DMS114 treated with DMSO at 0.1 percent for 48 hours (cell line): Measurements from ENCODE around the gene TMEM245.
"Not testable (repeated sequence)": the region's sequence is repeated elsewhere in the genome, so short reads cannot be mapped to it uniquely, and the experiment has no call there.

Source experiments
- DNase-seq: peaks from one replicate; lab custom pipeline; 2025; ENCODE audit not compliant: unreplicated experiment; lab: John Stamatoyannopoulos, UW

TMEM245 gene

DNA sequence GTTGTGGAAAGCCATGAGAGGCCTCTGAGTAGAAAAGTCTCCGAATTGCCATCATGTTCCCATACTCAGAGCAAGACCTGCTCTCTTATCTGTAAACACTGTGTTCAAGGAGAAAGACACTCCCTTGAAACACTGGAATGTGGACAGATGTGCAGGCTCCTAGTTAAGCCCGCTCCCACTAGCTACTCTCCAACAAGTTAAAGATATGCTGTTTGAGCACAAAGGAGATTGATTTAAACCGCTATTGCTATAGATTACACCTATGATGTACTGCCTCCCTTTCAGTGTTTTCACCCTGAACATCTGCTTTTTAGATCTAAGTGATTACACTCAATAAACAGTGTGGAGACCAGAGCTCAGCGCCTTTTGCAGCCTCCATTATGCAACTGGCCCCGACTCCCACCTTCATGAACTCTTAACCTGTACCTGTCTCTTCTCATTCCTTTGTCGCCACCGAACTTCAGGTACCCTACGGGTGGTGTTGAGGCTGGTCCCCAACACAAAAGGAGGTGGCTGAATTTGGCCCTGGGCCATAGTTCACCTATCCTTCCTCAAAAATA lies 47.5 kb downstream of the TMEM245 start:
- DNase-seq, result no peak

DNA sequence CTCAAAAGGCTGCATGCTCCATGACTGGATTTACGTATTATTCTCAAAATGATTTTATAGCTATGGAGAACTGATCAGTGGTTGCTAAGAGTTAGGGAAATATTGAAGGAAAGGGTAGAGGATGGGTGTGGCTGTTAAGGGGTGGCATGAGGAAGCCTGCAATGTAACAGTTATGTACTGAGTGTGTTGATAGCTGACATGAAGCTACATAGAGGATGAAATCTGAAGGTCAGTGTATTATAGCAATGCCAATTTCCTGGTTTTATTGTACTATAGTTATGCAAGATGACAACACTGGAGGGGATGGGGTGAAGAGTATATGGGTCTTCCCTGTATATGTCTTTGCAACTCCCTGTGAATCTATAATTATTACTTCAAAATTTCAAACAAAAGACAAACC lies 51.0 kb downstream of the TMEM245 start:
- no peak for DNase-seq

DNA sequence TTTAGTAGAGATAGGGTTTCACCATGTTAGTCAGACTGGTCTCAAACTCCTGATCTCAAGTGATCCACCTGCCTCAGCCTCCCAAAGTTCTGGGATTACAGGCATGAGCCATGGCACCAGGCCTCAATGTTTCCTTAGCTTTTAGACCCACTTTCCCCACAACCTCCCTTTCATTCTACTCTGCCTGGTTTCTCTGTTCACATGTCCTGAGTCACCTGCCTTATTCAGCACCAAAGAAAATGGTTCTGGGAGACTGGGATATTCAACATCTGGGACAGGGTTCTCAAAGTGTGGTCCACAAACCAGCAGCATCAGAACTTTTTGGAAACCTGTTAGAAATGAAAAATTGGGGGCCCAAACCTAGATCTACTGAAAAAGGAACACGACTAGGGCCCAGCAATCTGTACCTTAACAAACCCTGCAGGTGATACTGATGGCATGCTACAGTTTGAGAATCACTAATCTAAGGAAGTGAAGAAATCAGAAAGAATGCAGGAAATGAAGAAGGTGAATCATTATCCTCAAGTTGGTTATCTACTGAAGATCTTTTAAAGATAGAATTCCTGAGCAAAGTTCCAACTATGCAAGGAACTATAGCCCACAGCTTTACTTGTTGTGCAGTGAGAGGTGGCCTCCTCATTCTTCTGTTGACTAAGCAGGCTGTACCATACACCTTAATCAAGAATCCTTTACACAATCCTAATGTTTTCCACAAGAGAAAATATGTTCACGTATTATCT lies 54.6 kb downstream of the TMEM245 start:
- no peak for DNase-seq

DNA sequence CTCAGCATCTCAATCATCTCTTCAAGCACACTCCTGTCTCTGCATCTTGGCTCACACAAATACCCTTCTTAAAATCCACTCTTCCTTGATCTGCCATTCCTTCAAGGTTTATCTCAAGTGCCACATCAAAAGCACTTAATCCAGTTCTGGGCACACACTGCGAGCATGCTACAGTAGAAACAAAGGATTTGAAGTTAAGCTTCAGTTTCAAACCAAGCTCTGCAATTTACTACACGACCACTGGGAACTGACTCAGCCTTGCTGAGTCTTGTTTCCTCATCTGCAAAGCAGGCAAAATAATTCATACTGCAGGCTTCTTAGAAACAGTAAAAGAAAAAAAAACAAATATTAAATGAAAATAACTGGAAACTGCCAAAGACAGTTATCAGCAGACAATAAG lies 56.0 kb downstream of the TMEM245 start:
- DNase-seq, result no peak

DNA sequence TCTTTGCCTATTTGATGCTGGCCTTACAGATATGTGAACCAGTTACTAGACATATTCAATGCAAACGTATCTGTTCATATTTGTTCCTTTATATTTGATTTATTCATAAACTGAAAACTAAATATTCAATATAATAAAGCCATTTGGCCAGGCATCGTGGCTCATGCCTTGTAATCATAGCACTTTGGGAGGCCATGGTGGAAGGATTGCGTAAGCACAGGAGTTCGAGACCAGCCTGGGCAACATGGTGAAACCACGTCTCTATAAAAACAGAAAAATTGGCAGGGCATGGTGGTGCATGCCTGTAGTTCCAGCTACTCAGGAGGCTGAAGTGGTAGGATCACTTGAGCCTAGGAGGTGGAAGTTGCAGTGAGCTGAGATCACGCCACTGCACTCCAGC lies 57.2 kb downstream of the TMEM245 start:
- DNase-seq, result no peak

DNA sequence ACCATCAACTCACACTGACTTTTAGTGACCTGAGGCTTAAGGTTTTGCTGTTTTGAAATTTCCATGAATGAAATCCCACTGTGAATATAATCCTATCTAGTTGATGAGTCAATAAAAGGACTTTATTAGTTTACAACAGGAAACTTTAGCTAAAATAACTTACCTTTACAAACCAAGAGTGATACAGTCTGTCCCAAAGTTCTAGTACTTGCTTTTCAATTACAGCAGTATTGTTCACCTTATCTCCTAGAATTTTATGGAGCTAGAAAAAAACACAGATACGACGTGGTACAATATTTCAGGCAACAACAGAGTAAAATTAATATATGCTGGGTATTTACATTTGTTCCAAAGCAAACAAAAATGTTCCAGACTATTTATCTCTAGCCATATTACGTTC lies 59.6 kb downstream of the TMEM245 start:
- DNase-seq, result no peak

DNA sequence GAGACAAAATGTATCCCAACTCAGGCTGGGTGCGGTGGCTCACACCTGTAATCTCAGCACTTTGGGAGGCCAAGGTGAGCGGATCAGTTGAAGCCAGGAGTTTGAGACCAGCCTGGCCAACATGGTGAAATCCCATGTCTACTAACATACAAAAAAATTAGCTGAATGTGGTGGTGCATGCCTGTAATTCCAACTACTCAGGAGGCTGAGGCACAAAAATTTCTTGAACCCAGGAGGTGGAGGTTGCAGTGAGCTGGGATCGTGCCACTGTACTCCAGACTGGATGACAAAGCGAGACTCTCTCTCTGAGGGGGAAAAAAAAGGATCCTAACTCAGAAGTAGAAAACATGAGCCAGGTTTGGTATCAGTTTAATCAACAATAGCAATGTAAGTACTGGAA lies 66.6 kb downstream of the TMEM245 start:
- DNase-seq, result not testable (repeated sequence)

DNA sequence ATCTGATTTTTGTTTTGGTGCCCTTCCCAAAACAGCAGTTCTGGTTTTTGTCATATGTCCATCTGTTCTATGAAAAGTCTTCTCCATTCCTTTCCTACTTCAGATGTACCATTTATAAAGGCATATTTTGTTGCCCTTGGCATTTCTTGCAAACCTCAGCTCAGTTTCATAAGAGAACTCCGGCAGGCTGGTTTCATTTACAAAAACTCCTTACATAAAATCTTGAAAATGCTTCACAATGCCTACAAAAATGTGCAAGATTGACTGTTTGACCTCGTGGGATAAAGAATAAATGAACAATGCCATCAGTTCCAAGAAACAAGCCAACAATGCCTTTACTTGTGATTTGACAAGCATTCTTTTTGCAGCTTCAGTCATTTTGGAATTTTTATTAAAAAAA lies 67.3 kb downstream of the TMEM245 start:
- no peak for DNase-seq

DNA sequence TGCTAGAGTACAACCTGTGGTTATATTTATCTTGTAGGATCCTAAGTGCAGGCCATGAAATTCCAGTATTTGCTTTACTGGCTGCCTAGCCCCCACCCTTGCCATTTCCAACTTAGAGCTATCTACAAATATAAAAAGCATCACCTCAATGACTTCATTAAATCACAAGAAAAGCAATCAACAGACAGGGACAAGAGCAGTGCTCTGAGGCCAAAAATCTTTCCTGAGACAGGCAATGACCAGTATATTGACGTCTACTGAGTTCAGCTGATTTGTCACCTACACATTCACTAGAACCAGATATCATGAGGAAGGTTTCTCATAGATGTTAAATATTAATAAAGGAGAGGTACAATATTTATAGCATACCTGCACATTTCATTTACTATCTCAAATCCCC lies 68.0 kb downstream of the TMEM245 start:
- no peak for DNase-seq

DNA sequence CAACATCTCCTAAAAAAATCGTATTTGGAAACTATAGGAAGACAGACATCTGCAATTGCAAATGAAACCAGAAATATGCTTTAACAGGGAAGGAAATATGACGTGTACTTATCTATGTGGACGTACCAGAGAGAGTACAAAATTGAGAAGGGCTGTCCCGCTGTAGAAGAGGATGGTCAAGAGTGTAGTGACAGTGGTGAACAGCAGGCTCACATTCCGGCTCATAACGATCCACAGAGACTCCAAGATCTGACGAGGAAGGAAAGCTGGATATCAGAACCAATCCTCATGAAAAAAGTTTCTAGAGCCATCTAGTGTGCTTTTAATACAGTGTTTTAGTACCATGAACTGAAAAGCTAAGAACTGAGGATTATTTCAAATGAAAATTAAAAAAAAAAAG lies 69.3 kb downstream of the TMEM245 start:
- no peak for DNase-seq

DNA sequence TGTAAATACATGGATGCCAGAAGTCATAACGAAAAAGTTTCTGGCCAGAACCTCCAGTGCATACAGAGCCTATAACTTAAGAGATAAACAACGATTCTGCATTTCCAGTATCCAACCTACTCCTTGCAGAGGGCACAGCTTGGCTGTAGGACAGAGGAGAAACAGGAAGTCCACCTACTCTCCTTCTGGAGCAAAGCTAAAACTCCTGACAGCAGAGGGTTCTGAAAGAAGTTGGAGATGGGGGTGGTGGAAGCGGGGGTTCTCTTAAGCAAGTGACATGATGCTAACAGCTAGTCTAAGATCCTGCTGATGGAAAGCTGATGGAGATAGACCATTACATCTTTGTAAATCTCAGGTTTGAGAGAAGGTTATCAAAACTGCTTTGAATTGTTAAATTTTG lies 70.9 kb downstream of the TMEM245 start:
- no peak for DNase-seq

DNA sequence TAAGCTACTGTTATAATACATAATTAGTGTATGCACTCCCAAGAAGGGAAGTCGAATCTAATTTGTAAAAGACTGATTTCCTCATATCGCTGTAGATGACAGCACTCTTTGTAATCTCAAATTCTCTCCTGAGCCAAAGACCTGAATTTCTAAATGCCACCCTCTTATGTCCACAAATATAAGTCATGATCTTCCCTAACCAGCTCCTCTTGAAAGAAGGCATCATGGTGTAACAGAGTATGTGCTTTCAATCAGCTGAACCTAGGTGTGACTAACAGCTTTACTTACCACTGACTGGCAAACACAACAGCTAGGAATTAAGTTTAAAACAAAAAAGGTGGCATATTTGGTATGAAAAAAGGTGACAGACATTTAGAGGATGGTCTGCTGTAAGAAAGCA lies 72.5 kb downstream of the TMEM245 start:
- no peak for DNase-seq

DNA sequence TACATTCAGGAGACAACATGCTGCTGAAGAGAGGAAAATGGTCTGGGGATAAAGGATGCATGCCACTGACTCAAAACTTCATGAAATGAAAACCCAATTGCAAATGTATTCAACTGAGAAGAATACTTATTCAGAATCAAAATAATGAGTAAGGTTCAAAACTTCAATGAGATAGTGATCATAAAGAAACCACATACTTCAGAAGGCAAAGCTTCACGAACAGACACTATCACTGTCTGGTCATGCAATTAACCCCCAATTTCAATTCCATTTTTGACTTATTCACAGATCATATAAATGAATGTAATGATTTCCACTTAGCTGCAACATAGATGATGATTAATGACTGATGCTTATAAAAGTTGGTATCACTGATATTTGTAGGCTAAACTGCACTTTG lies 73.4 kb downstream of the TMEM245 start:
- no peak for DNase-seq

DNA sequence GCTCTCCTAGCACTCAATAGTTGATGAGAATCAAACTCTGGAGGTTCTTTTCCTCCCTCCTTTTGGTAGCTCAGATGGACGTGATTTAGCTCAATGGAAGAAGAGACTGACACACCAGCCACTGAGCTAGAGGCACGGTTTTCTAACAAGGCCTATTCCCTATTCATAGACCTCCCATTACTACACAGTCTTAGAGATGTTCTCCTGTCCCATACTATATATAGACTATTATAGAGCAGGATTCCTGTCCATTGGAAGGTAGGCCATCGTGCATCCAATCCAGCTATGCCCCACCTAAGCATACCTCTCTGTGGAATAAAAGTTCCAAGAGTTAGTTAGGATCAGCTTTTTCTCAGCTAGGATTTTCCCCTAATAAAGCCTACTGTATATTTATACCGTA lies 76.2 kb downstream of the TMEM245 start:
- DNase-seq, result no peak

DNA sequence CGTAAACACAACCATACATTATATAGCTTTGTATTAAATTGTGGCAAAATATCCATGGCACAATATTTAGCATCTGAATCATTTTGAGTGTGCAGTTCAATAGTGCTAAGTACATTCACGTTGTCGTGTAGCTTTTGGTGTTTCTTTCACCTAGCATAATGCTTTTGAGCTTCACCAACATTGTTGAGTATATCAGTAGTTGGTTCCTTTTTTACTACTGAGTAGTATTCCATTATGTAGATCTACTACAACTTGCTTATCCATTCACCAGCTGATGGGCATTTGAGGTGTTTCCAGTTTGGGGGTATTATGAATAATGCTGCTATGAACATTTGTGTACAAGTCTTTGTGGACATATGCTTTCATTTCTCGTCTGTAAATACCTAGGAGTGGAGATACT lies 79.2 kb downstream of the TMEM245 start:
- DNase-seq, result no peak

DNA sequence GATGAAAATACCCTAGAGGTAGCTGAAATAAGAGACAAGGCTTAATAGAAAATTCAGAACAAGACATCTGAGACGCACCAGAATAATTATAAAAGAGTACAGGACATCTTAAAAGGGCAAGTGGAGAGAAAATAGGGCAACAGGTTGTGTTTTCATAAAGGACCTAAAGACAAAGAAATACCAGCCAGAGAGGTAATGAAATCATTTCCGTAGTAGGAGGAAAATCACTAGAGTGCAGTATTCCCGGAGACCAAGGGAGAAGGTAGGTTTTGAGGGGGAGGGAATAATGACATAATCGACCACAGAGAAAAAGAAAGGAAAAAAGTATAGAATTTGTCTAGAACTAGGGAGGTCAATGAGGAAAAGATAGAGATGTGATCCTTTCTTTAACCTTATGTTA lies 80.2 kb downstream of the TMEM245 start:
- no peak for DNase-seq

DNA sequence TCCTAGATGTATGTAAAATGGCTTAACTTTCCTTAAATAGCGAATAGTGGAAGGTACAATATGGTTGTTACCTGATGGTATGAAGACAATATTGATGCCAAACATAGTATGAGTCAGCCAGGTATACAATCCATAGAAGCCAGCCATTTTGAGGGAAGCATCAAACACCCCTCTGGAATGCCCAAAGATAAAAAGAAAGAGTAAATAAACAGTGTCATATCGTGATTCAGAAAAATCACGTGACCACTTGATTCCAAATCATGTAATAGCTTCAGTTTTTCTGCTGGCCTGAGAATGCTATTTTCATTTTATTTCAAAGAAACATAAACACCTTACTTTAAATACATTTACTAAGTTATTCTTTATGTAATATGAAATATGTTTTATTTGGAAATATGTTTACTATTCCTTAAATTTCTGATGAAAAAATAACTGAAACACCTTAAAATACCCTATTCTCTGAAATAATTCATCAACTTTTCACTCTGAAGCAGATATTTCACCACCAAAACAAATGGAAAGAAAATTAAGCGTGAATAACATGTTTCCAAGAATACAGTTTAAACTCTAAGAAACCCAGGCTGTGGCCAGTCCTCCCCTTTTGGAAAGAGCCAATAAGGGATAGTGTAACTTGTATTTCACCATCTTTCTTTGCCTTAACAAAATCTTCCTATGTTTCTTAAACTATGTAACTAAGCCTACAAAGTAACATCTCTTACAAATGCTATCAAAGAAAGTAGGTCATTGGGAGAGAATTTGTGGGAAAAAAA lies 81.6 kb downstream of the TMEM245 start:
- no peak for DNase-seq

DNA sequence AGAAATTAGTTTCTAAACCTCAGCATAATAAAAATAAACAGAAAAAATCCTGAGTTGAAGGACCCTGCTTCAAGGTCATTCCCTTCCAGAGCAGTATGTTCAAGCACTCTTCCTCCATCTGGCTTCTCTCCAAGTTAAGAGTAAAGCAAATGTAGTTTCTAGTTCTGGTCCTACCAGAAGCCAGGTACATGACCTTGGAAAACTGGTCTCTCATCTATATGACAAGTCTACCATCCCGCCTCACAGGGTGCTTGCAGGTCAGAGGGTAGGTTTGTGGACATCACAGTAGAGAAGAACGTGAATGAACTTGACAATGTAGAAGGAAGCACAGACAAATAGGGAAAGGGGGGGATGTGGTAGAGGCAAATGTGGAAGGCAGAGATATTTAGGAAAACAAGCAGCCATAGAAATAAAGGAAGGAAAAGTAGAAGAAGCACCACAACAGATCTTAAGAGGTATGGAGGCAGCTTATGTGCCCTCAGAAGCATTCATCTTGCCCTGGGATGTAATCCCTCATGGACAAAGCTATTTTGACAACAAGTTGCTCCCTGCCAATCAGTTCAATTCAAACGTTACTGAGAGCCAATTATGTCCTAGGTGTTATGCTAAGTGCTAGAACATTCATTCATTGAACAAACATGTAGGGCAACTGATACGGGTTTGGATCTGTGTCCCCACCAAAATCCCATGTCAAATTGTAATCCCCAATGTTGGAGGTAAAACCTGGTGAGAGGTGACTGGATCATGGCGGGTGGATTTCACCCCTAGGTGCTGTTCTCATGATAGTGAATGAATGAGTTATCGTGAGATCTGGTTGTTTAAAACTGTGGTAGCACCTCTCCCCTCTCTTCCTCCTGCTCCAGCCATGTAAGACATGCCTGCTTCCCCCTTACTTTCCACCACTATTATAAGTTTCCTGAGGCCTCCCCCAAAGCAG lies 82.7 kb downstream of the TMEM245 start:
- no peak for DNase-seq

DNA sequence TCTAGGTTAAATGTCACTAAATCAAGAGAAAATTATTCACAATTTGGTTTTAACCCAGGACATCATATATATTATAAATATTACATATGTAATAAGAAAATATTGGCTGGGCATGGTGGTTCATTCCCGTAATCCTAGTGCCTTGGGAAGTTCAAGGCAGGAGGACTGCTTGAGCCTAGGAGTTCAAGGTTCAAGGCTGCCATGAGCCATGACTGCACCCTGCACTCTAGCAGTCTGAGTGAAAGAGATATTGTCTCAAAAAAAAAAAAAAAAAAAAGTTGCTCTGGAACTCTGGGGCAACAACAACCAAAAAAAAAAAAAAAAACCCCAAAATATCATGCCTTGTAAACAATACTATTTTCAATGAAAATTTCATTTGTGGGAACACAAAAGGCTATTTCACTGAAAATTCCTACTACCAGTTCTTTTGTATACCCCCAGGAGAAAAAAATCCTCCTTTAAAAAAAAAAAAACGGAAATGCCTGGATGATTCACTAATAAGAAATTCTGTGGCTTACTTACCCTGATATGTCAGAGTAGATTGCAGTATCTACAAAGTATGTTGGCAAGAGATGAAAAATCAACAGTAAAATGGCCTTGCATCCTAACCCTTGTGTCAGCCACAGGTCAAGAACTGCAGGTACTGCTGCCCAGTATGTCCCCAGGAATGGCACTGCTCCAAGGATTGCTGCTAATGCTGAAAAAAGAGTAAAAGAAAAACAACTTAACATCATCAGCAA lies 83.9 kb downstream of the TMEM245 start:
- DNase-seq, result no peak

DNA sequence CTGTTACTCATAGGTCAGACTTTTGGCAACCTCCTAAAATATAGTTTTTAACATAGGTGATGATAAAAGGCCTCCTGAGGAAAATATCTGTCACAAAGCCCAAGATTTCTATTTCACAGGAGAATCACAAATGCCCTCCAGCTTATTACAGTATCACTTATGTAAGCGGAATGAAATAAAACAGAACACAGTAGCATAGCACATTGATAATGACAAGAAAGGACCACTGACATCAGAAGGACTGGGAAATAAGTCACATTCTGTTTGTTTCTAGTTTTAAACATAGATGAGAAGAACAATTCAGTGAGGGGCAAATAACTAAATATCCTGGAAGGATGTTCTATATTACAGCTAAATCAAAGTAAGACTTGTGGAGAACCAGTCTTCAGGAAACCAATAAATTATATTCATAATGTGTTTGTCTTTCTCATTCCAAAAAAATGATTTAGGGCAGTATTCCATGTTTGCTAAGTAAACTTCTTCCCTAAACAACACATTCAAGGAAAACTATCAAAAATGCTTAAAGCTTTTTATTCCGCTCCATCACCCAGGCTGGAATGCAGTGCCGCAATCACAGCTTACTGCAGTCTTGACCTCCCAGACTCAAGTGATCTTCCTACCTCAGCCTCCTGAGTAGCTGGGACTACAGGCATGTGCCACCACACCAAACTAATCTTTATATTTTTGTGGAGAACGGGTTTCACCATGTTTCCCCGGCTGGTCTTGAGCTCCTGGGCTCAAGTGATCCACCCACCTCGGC lies 85.6 kb downstream of the TMEM245 start:
- DNase-seq, result no peak
